ENCODE measurements around the gene DOP1A. TPM values are rescaled to one million over a fixed set of nuclear protein-coding genes. Genes with fewer than 3 reads are reported as not detected.
A peak's percentile ranks its signal among the peaks of the same experiment; 100 is the strongest.

DOP1A gene
- total and polyA plus RNA-seq, 2 of the 4 experiments (the other 2 are of a cell fraction): 6.0 to 32.4 TPM

DNA sequence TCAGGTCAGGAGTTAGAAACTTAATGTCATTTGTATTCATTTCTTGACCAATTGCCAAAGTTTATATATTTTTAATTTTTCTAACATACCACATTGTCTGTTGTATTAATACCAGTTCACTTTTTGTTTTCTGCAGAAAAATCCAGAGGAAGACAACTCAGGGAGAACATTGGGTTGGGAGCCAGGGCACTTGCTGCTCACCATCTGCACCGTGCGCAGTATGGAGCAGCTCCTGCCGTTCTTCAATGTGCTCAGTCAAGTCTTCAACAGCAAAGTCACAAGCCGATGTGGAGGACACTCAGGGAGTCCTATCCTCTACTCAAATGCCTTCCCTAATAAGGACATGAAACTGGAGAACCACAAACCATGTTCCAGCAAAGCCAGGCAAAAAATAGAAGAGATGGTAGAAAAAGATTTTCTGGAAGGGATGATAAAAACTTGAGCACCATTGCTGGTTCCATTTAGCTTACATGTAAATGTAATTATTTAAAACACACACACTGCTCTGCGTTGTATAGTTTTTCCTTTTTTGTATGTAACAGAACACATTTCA, 100.3 kb downstream of the DOP1A start:
- H3K9me1 ChIP-seq (ENCODE audit: insufficient read depth, low read length): no peaks in the 10 kb centered on the region
- H3K9ac ChIP-seq (ENCODE audit: low read depth, low read length): no peak overlapping the region
- ATAC-seq (ENCODE audit: low read depth): no peak
- H2AK9ac ChIP-seq (replicated peaks; ENCODE audit: low read depth, low read length, poor library complexity): no peak overlapping the region
- H2BK120ac ChIP-seq (ENCODE audit: low read depth, low read length): no peak overlapping the region
- dilution Hi-C loops (cut with HindIII; ENCODE audit: low sequenced_read_pairs, unreplicated experiment): no loop called here
- in situ Hi-C loops (cut with MboI; ENCODE audit: low sequenced_read_pairs): no loop called here
- no peak overlapping the region for H3K4me3 ChIP-seq (ENCODE audit: insufficient read depth, low read depth, low read length)
- WGBS, 2 experiments (ENCODE audit: extremely low coverage in 2 of 2, insufficient read length in 1 of 2): 100% methylated on average over 2 of the region's 5 CpGs; no CpG with 5 or more reads in 1 of the 2 experiments
- H4K8ac ChIP-seq (ENCODE audit: low read depth in 2 of 2, low read length in 2 of 2): no peak overlapping the region
- H3K36me3 ChIP-seq (ENCODE audit: control insufficient read depth, insufficient read depth, low read length): peaks cover 48% of the 10 kb centered on the region
- H3K4me2 ChIP-seq (ENCODE audit: low read depth, low read length): no peak overlapping the region
- intact Hi-C loops (cut with micrococcal nuclease): no loop called here
- peaks cover 6 to 9% of the 10 kb centered on the region in 2 experiments; a peak in 1 of 4 replicates for H3K79me1 ChIP-seq (ENCODE audit: low read depth in 1 of 2, low read length in 2 of 2)
- H3K9me3 ChIP-seq (ENCODE audit: control insufficient read depth, insufficient read depth, low read length): no peaks in the 10 kb centered on the region
- TF ChIP-seq MAFK (IDR thresholded peaks at IDR 0.05; ENCODE audit: low read depth, low read length): no peak
- TF ChIP-seq RFX5 (IDR thresholded peaks at IDR 0.05; ENCODE audit: low read depth, low read length): no peak
- no peak for DNase-seq
- H2BK15ac ChIP-seq (ENCODE audit: low read depth, low read length): no peak overlapping the region
- H3K4me1 ChIP-seq (ENCODE audit: control insufficient read depth, insufficient read depth, low read length): no peaks in the 10 kb centered on the region
- no peak overlapping the region for H4K91ac ChIP-seq (ENCODE audit: insufficient read depth, low read depth, low read length)
- H2BK20ac ChIP-seq (ENCODE audit: low read depth, low read length): no peak overlapping the region
- no peak overlapping the region for H3K18ac ChIP-seq (ENCODE audit: low read depth, low read length)
- H3K23ac ChIP-seq (ENCODE audit: low read depth, low read length): no peak overlapping the region
- no peak overlapping the region for H3K4ac ChIP-seq (ENCODE audit: low read depth, low read length)
- no peak overlapping the region for H3K27ac ChIP-seq (ENCODE audit: insufficient read depth, low read length)
- ChIA-PET CTCF (no interaction called here), POLR2A (ENCODE audit: unreplicated experiment) (no interaction called here)
- H2BK5ac ChIP-seq (ENCODE audit: low read depth, low read length, poor library complexity, severe bottlenecking): peak overlapping the region; percentile 36
- no peak overlapping the region for H3K14ac ChIP-seq (replicated peaks; ENCODE audit: low read depth, low read length)
- H4K20me1 ChIP-seq (ENCODE audit: insufficient read depth, low read length): peaks cover 3% of the 10 kb centered on the region; the same call in 1 of the 2 replicates
- no peak overlapping the region for H3K56ac ChIP-seq (ENCODE audit: extremely low read depth, insufficient read depth, low read length)
- no peak overlapping the region for H2AFZ ChIP-seq (replicated peaks; ENCODE audit: low read length, poor library complexity)
- H2AK5ac ChIP-seq (ENCODE audit: low read depth, low read length): no peak overlapping the region
- BruUV-seq (replicated peaks): no TSS peak
- no peak overlapping the region for H4K5ac ChIP-seq (ENCODE audit: low read depth, low read length)
- H3K27me3 ChIP-seq (ENCODE audit: control insufficient read depth, insufficient read depth, low read length): no peaks in the 10 kb centered on the region

All from IMR-90 (cell line).